Glomerular visceral epithelial cell (primary cell): ENCODE measurements around the gene PPARGC1A.

Experiments
- DNase-seq: peaks from one replicate; pipeline ENCODE4 v3.0.0-alpha.2; 2016; ENCODE audit errors: extremely low spot score

The PPARGC1A gene

GRCh38 chr4:23909671-23910070 lies 19.8 kb upstream of the PPARGC1A start:
- peak; percentile 10 for DNase-seq

DNA sequence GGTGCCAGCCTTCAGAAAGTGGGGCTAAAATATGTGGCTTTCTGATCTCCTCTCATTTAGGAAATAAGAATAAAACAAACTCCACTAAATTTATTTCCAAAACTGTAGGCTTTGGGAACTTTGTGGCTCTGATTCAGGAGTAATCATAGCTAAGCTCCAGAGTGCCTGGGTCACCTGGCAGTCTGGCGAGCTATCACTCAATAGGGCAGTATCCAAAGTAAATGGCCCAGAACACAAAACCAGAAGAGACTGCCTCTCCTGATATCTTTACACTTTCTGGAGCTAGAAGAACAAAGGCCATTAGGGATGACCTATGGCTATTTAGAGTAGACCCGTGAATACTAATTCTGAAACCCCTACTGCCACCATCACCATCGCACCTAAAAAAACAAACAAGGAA lies 17.0 kb upstream of the PPARGC1A start:
- DNase-seq = no peak

GRCh38 chr4:23904639-23905071 lies 14.8 kb upstream of the PPARGC1A start:
- DNase-seq = no peak

DNA sequence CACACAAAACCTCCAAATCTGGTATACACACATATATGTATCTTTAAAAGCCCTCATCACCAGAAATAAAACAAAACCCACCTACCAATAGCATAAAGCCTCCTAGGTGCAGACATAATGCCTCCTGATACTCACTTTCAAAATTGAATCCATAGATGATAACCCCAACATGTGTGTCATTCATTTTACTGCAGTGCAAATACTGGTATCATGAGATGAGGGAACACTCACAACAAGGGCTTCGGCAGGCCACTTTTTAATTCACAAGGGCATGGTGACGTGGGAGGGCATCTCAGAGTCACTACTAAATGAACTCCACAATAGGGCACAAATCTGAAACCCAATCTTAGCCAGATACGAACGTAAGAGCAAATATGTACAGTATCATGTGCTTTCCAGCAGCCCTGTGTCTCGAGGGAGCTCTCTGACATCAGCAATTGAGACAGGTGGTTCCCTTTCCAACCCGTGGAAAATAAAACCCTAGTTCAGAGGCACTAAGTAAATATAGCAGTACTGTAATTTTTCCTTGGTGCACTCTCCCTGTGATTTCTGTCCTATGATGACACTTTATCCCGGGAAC lies 14.1 kb upstream of the PPARGC1A start:
- DNase-seq = no peak

DNA sequence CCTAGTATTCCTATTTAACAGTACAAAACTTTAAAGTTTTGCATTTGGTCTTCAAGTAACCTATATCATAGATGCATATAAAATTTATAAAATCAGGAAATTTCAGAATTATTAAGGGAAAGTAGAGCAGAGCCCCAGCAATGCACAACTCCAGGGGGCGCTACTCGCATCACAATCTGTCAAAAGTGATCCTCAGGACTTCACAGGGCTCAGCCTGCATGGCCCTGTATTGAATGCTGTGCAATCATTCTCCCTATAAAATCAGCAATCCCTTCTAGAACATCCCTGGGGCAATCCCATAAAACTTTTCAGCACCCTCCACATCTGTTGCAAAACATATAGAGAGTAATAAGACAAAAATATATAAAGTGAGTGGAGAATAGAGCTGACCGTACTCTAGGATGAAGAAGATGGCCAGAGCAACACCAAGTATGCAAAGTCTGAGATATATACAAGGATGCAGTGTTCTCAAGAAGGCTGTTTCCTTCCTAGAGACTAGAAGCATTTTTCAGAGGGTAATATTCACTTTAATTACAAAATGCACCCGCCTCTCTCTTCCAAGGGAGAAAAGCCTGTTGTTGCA lies 12.5 kb upstream of the PPARGC1A start:
- no peak for DNase-seq

- DNase-seq = no peak
These were observed 10.8 kb upstream of the PPARGC1A start for GRCh38 chr4:23900636-23901035.

- no peak for DNase-seq
These were observed 9.7 kb upstream of the PPARGC1A start for GRCh38 chr4:23899565-23899964.

- no peak for DNase-seq
These were observed 7.8 kb upstream of the PPARGC1A start for GRCh38 chr4:23897564-23898109.

- DNase-seq = no peak
These were observed 4.2 kb upstream of the PPARGC1A start for GRCh38 chr4:23894021-23894420.

GRCh38 chr4:23891064-23891421 lies 1.2 kb upstream of the PPARGC1A start:
- DNase-seq = no peak

GRCh38 chr4:23890369-23891063 lies 669 bp upstream of the PPARGC1A start:
- no peak for DNase-seq

- no peak for DNase-seq
These were observed 456 bp downstream of the PPARGC1A start for GRCh38 chr4:23889391-23889790.

GRCh38 chr4:23888421-23889319 lies 1.2 kb downstream of the PPARGC1A start:
- peak; percentile 39 for DNase-seq

- DNase-seq = peak; percentile 33
These were observed 1.9 kb downstream of the PPARGC1A start for GRCh38 chr4:23887989-23888388.

GRCh38 chr4:23887173-23887572 lies 2.7 kb downstream of the PPARGC1A start:
- DNase-seq = no peak

DNA sequence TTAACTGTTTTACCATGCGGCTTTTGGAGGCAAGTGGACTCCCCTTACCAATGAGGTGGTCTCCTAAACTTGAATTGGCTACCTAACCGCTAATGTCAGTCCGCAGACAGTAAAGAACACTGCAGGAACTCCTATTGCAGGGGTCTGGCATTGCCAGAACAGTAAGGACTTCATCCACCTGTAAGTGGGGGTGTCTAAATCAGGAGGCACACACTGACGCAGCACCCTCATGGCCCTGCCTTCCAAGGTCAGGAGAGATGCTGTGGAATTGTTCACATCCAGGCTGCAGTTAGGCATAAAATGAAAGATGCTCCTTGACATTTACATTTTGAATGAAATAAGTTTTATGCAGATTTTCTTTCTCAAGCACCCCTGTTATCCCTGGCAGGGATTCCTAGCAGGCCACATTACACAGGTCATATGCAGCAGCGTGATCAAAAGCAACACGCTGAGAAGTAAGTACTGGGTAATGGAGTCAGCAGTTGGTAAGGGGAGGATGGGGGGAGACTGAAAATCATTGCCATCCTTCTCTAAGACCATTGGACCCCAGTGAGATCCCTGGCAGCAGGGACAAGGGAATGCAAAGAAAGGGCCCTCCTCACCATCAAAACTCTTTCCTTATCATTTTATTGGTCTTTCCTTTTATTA lies 3.8 kb downstream of the PPARGC1A start:
- DNase-seq = no peak

GRCh38 chr4:23884741-23885140 lies 5.1 kb downstream of the PPARGC1A start:
- DNase-seq = no peak

DNA sequence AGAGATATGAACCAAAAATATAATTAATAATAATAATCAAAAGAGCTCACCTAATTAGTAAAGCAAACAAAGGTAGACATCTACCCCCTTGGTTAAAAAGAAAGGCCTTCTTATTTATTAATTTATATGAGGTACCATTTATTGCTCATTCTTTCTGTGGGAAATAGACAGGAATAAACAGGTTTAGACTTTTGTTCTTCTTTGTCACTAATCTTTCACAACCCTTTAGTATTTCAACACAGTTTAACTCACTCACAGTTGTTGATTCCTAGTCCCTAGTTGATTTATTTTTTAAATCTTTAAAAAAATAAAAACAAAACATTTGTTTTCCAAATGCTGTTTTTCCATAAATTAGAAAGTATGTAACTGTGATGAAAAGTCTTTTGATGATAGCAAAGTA lies 5.6 kb downstream of the PPARGC1A start:
- DNase-seq = no peak

DNA sequence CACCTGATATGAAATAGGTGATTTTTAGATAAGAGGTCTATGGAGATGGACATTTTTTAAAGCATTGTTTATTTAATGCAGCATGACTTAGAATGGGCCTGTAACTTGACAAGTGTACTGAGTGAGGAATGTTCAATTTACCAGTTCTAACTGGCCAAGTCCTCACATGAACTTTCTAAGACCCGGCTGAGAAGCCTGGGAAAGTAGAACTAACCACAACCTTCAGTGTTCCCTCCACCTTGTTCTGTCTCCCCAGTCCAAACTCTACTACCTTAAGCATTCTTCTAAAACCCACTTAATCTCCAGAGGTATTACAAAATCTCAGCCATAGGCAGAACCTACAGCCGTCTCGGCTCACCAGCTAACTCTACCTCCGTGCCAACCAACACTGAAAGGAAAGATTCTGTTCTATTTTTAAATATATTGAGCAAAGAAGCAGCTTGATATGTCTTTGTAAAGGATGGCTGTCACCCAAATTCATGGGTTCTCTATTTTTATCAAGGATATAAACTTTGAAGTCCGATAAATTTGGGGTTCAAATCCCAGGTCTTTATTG lies 6.8 kb downstream of the PPARGC1A start:
- no peak for DNase-seq

GRCh38 chr4:23881674-23882337 lies 8.0 kb downstream of the PPARGC1A start:
- DNase-seq = no peak

DNA sequence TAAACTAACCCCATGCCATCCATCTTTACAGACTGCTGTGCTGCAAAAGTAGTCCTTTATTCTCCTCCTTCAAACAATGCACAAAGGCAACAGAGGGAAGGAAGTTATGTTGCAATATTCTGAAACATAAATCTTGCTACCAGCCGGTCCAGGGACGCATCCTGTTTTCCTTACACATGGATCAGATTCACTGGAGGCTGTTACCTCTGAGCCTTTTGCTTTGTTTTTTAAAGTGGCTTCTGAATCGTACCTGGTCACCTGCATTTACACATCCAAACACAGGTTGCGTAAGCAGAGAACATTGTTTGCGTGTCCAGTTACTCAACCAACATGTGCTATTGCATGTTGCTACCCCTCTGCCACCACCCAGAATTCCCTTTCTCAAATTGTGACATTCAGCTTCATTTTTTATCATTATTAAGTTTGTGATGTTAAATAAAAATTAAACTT lies 8.8 kb downstream of the PPARGC1A start:
- no peak for DNase-seq
